Stimulated activated CD4-positive, alpha-beta T cell treated with anti-CD3 and anti-CD28 coated beads, Interleukin-12 subunit alpha, Interleukin-12 subunit beta, amount 100 ng/mL, for 4 hours (primary cell): Measurements from ENCODE around the gene MVK.

Source experiments
- DNase-seq: peaks from one replicate; pipeline ENCODE4 v3.0.0-alpha.2; 2020

MVK gene

DNA sequence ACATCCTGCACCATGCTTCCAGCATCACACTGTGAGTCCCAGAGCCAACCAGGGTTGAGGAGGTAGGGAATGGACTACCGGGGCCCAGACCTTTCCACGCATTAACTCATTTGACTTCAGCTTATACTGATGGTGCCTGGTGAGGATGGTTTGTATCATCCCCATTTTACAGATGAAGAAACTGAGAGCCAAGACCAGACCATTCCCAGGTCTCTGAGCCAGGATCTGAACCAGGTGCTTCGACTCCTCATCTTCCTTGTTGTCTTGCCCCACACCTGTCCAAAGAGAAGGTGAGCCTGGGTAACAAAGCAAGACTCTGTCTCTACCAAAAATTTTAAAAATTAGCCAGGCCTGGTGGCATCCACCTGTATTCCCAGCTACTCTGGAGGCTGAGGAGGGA is 64.4 kb downstream of the MVK start:
- no peak for DNase-seq

DNA sequence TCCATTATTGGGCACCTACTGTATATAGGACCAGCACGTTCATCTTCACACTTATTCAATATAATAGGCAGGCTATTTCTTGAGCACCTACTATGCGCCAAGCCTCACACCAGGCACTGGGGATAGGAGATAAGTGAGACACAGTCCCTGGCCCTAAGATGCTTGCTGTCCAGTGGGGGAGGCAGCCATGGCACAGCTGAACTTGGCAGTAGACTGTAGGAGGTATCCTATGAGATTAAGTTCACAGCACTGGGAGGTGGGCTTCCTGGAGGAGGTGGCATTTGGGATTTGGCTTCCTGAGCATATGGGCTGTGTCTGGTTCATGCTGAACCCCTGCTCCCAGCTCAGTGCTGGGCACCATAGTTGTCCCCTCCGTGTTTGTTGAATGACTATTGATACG is 65.1 kb downstream of the MVK start:
- no peak for DNase-seq

DNA sequence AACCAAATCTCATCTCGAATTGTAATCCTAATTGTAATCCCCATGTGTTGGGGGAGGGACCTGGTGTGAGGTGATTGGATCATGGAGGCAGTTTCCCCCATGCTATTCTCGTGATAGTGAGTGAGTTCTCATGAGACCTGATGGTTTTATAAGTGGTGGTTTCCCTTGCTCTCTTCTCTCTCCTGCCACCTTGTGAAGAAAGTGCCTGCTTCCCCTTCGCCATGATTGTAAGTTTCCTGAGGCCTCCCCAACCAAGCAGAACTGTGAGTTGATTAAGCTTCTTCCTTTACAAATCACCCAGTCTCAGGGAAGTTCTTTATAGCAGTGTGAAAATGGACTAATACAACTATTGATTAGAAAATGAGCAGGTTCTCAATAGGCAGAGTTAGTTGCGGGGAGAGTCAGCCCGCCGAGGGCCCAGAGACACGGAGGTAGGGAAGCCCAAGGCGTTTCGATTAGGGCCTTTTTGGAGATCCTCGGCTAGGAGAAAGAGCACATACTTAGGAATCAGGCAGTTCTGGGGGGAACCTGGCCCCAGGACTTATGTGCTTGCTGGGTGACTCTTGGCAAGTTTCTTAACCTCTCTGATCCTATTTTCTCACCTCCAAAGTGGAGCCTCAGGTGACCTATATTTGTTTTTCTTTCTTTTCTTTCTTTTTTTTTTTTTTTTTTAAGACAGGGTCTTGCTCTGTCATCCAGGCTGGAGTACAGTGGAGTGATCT is 65.7 kb downstream of the MVK start:
- no peak for DNase-seq

DNA sequence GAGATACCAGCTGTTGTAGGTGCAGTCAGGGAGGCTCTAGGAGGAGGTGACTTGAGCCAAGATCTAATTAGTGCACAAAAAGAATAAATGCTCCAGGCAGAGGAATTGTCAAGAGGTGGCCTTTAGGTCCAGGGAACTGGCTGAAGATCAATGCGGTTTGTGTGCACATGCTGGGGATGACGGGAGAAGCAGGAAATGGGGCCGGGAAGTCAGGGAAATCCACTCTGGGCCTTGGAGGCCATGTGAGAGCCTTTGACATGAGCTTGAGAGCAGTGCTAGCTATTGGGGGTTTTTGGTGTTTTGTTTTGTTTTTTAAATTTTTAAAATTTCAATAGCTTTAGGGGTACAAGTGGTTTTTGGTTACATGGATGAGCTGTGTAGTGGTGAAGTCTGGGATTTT is 67.4 kb downstream of the MVK start:
- DNase-seq = no peak

DNA sequence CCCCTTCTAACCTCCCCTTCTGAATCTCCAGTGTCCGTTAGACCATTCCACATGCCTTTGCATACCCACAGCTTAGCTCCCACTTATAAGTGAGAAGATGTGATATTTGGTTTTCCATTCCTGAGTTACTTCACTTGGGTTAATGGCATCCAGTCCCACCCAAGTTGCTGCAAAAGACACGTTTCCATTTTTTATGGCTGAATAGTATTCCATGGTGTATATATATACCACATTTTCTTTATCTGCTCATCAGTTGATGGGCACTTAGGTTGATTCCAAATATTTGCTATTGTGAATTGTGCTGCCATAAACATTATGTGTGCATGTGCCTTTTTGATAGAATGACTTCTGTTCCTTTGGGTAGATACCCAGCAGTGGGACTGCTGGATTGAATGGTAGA is 67.8 kb downstream of the MVK start:
- no peak for DNase-seq

DNA sequence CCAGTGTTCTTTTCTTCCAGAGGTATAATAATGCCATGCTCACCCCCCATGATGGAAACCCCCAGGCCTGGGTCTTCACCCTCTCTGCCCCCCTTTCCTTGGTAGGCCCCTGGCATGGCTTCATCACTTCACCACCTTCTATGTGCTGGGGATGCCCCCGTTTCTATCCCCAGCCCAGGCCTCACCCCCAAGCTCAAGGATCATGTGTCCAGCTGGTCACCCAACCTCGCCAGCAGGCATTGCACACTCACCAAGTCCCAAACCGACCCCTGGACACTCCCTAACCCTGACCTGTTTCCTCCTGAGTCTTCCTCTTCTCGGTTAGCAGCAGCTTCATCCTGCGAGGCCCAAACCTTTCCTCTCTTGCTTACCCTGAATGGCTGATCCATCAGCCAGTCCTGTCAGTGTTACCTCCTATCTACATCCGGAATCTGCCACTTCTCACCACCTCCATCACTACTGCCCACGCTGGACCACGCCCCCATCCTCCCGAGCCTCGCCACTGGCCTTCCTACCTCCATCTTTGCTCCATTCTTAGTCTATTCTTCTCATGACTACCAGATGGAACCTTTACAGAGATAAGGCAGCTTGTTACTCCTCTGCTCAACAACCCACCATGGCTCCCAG is 69.0 kb downstream of the MVK start:
- DNase-seq = no peak

DNA sequence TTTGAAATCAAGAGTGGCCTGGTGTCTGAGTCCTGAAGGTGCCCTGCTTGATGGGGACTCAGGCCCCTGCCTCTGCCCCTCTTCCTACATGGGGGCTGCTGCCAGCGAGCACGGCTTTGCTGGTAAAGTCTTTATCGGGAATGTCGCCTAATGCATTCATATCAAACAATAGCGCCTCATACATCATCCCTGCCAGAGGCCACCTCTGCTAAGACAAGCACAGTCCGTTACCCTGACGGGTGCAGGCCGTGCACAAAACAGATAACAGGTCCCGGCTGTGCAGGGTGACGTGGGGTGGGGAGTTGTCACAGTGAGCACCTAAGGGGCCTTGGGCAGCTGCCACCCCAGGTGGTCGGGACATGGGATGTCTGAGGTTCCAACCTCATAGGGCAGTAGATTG is 71.6 kb downstream of the MVK start:
- no peak for DNase-seq

DNA sequence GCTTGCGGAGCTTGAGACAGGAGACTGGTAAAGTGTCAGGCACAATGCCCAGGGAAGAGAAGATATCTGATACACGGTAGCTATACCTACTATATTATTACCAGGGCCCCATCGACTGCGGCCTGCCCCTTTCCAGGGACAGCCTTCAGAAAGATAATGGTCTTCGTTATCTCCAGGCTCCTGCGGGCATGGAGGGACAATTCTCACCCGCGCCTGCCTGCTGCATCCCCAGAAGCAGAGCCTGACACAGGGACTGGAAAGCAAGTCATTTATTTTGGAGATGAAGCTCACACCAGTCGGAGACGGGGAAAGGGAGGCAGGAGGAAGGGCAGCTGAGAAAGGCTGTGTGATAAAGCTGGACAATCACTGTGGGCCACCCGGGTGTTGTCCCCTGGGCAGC is 72.1 kb downstream of the MVK start:
- DNase-seq = no peak
